HG03175 (cell line): Measurements from ENCODE around the gene ZNF236.

Experiments used
- ATAC-seq: cut with Tn5 transposase; IDR thresholded peaks from one replicate; pipeline ENCODE4 v1.9.1; 2021; ENCODE audit warnings: mild to moderate bottlenecking, moderate library complexity; ENCODE audit not compliant: unreplicated experiment

The ZNF236 gene

DNA sequence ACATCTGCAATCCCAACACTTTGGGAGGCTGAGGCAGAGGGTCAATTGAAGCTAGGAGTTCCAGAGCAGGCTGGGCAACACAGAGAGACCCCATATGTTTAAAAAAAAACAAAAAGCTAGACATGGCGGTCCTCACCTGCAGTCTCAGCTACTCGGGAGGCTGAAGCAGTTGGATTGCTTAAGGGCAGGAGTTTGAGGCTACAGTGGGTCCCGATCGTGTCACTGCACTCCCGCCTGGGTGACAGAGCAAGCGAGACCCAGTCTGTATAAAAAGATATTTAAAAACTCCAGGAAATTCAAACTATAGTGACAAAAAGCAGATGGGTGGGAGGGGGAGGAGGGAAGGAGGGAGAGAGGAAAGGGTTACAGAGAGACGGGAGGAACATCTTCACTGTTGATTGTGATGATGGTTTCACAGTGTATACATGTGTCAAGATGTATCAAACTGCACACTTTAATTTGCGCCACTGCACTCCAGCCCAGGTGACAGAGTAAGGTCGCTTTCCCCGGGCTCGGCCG, 942 bp upstream of the ZNF236 start:
- no peak for ATAC-seq

DNA sequence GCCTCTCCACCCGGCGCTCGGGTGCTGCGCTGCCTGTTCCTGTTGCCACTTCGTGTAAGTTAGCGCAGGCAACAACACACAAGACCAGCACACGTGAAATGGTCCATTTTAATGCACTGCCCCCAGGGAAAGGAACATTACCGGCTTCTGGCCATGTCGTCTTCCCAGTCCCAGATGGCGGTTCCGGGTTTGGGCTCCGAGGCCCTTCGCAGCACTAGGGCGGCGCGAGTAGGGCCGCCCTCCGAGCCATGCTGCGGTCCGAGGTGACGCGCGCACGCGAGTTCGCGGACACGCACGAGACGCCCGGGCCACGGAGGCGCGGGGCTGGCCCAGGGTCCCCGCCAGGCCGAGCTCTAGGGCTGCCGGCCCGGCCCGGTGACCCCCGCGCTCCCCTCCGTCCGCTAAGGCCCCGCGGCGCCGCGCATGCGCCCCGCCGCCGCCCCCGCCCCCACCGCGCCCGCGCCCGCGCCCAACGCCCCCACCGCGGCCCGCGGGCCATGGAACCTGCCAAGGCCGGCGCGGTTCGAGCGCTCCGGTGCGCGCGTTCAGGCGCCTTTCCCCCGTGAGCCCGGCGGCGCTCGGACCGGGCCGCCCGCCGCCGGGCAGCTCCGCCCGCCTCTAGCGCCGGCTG, 367 bp upstream of the ZNF236 start:
- peak; percentile 52 for ATAC-seq

DNA sequence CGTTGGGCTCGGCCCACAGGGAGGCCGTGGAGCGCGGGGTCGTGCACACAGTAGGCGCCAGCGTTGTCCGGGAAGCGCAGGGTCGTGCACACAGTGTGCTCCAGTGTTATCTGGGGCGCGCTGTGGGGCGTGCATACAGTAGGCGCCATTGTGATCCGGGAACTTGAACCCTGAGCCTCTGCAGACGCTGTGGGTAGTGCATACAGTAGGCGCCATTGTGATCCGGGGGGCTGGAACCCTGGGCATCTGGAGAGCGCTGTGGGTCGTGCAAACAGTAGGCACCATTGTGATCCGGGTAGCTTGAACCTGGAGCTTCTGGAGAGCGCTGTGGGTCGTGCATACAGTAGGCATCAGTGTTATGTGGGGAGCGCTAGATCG, 793 bp downstream of the ZNF236 start:
- no peak for ATAC-seq

DNA sequence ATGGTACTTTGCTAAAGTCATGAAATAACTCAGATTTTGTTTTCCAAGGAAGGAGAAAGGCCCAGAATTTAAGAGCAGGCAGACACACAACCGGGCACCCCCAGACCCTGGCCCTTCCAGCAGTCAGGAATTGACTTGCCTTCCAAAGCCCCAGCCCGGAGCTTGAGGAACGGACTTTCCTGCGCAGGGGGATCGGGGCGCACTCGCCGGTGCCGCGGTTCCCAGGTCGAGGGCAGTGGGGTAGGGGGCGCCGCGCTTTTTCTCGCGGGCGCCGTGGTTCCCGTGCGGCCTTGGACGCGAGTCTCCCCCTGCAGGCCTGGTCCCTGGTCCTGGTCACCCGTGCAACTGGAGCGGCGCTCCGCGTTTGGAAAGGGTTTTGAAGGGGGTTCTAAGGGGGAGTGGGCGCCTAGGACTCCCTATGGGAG, 1.2 kb downstream of the ZNF236 start:
- ATAC-seq: no peak

DNA sequence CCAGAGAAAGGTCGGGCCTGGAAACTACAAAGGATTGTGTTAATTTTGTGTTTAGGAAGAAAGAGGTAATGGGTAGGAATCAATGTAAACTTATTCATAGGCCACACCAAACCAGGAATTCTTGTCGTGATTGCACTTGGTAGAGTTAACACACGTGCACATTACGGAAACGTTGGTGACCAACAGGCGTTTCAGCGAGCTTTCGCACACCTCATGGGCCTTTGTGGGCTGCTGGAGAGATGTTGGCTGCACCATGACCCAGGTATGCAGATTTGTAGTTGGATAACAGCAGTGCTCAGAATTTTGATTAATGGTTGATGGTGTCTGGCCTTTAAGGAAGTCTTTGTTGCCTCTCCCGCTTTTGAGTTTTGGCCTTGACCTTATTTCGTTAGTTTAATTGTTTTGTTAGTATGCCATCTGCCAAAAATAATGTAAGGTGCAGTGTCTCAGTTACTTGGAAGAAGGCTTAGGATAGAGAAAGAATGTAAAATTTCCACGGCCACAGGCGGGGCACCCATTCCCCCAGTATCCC, 1.9 kb downstream of the ZNF236 start:
- ATAC-seq: no peak

DNA sequence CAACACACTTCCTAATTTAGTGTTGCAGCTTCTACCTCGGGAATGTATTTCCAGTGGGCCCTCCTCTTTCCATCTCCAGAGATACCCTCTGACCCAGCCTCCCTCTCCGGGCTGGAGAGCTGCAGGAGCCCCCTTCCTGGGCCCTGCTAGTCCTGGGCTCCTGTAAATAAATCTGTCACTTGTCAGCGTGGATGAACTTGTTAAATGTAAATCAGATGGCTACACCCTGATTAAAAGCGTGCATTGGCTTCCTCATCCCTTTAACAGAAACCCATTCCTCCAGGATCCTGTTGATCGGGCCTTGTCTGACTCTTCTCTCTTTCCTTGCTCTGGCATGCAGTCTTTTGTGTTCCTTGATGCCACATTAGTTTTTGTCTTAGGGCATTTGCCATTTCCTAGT, 2.4 kb downstream of the ZNF236 start:
- no peak for ATAC-seq

DNA sequence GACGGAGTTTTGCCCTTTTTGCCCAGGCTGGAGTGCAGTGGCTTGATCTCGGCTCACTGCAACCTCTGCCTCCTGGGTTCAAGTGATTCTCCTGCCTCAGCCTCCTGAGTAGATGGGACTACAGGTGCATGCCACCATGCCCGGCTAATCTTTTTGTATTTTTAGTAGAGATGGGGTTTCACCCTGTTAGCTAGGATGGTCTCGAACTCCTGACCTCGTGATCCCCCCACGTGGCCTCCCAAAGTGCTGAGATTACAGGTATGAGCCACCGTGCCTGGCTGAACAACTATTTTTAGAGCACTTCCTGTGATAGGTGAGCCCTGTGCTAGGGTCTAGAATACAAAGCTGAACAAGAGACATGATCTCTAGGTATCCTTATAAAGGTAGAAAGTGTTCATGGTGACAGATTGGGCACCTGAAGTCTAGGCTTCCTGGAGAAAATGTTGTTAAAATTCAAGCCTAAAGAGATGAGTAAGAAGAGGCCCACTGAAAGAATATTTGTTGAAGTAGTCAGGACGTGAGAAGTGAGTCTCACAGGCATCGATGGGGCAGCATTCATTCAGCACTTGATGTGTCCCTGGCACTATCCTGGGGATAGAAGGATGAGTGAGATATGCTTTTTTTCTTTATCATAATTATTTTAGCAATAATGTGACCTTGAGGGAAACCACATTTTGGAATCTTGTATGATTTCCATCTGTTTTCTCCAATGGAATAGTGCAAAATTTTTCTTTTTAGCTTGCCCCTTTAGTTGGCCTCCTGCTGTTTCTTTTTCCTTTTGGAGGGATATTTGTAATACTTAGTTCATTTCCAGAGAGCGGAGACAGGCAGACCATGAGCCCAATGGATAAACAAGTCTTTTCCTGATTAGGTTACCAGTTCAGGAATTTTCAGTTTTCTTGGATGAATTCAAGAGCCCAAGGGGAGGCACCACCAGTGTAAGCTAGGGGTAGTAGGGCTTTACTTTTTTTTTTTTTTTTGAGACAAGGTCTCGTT, 5.1 kb downstream of the ZNF236 start:
- no peak for ATAC-seq

DNA sequence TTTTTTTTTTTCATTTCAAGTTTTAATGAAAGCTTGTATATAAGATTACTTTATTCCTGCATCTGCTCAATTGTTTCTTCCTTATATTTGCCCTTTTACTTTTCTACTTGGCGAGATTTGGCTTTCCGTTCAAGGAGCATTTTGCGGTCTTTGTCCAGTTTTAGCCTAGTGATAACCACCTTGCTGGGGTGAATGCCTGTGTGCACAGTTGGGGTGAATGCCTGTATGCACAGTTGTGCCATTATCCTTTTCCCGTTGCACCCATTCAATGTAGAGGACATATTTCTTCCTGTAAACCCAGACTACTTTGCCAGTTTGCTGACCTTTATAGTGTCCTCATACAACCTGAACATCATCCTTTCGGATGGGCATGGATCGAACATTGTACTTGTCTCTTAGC, 12.0 kb downstream of the ZNF236 start:
- ATAC-seq: no peak

DNA sequence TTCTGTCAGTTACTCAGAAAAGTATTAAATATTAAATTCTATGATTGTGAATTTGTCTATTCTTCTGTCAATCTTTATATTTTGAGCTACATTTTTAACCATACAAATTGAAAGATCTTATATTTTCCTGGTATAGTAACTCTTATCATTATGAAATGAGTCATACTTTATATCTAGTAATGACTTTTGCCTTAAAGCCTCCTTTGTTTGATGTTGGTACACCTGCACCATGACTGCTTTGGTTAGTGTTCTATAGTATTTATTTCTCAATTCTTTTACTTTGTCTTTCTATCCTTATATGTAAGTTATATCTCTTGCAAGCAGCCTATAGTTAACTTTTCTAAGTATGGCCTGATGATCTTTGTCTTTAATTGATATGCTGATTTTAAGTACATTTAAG, 13.0 kb downstream of the ZNF236 start:
- ATAC-seq: no peak

DNA sequence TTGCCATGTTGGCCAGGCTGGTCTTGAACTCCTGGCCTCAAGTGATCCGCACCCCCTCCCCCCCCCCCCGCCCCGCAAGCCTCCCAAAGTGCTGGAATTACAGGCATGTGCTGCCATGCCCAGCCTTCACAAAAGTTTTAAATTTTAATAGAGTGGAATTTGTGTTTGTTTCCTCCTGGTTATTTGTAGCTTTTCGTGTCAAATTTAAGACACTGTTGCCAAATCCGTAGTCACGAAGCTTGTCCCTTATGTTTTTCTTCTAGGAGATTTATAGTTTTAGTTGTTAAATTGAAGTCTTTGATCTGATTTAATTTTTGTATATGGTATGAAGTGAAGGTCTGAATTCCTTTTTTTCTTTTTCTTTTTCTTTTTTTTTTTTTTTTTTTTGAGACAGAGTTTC, 14.7 kb downstream of the ZNF236 start:
- ATAC-seq: no peak

DNA sequence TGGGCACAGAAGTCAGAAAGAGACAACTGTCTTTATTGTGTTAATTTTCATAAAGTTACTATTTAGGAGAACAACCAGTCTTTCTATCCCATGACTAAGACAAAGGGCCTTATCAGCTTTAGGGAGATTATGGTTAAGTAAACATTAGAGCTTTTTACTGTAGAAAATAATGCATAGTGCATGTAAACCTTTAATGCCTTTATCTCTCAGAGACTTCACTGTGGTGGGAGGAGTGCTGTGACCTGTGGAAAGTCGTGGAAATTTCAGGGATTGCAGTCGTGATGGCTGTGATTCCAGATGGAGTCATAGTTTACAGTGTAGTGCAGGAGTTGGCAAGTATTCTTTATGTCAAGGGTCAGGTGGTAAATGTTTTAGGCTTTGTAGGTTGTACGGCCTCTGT, 15.8 kb downstream of the ZNF236 start:
- no peak for ATAC-seq

DNA sequence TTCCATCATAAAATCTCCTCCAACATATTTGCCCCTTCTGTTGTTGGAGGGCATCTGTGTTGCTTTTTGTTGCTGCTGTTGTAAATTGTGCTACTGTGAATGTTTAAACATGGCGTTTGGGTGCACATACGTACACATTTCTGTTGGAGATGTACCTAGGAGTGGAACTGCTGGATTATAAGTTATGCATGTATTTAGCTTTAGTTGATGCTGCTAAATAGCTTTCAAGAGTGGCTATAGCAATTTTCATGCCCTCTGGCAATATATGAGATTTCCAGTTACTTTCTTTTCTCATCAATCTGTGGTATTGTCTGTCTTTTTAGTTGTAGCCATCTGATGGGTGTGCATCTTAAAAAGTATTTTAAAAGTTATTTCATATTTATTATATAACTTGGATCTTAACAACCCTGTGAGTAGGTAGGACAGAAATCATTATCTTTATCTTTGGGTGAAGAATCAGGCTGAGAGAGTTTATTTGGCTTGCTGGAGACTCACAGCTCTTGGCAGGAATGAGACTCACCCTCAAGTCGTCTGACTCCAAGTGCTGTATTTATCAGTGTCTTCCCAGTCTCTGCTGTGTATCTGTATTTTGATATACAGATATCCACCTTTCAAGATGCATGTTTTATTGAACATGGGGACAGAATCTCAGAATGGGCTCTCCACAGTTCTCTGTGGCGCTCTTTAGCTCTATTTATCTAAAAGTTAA, 16.9 kb downstream of the ZNF236 start:
- no peak for ATAC-seq

DNA sequence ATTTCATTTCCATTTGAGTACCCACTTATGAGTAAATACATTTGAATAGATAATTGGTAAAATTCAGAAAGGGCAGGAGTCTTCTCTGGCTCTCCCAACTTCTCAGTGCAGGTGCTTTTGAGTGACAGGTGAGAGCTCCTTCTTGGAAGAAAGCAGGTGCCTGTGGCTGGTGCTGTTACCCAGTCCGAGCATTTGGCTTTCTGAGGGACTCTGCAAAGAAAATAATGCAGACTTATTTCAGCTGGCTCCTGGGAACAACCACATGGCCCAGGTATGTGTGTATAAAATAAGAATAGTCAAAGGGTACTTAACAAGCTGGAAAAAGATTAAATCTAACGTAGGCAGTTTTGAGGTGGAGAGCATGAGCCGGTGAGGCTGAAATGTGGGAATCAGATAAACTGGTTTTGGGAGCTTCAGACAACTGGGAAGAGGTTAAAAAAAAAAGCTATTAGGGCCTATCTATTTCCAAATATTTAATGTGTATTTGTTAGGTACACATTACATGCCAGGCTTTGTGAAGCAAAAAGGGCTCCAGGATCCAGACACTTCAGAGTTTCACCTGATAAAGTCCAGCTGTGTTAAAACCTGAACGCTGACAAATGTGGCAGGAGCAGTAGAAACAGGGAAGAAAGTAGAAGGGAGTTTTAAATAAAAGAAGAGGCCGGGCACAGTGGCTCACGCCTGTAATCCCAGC, 20.6 kb downstream of the ZNF236 start:
- no peak for ATAC-seq

DNA sequence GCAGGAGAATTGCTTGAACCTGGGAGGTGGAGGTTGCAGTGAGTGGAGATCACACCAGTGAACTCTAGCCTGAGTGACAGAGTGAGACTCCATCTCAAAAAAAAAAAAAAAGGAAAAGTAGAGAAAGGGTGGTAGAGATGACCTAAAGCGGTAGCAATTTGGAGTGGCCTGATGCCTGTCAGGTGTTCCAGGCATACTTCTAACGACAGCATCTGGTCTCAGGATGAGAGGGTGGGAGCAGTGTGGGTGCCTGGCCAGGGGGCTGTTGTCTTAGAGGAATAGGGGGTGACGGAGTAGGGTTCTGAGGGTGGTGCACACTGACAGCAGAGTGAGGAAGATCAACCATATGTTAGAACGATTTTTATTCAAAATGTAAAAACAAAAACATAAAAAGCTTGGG, 21.8 kb downstream of the ZNF236 start:
- no peak for ATAC-seq

DNA sequence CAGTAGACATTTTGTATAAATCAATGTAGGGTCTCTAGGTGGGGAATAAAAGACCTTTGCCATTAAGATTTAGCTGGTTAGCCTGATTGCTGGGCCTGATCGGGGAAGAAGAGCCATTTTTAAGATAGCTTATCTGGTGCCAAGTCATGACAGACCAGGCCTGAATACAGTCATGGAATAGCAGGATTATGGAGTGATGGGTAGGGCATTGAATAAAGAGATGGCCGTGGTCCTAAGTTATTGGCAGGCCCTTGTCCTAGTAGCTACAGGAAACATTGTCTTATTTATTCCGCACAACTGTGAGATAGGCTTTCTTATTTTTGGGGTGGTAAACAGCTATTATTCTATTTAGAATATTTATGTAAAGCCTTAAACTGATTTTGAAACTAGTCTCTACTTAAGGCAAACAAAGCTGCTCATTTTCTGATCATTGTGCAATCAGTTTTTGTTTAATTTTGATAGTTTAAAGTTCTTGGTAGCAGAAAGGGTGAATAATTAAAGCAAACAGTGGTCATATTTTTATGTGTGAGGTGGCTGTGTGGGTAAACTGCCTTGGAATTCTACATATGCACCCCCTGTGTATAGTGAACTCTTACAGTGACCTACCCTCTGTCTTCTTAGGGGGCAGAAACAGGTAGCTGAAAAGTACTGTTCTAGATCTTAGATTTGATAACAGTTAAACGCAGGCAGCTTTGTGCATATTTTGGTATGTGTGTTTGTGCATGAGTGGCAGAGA, 22.6 kb downstream of the ZNF236 start:
- no peak for ATAC-seq

DNA sequence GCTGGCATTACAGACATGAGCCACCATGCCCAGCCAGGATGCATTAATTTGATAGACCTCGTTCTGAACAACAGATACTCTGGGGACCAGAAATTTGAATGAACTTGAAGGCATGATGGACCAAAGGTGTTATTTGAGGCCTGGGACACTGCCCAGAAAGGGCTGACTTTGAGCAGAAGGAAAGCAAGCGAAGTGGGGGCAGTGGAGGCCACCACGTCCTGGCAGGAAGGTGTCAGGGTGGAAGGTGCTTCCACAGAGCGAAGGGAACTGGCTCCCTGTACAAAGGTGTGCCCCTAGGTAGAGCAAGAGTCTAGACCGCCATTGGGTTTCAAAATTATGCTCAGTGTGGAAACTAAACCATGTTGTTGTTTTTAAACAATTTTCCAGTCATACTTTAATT, 23.9 kb downstream of the ZNF236 start:
- no peak for ATAC-seq

DNA sequence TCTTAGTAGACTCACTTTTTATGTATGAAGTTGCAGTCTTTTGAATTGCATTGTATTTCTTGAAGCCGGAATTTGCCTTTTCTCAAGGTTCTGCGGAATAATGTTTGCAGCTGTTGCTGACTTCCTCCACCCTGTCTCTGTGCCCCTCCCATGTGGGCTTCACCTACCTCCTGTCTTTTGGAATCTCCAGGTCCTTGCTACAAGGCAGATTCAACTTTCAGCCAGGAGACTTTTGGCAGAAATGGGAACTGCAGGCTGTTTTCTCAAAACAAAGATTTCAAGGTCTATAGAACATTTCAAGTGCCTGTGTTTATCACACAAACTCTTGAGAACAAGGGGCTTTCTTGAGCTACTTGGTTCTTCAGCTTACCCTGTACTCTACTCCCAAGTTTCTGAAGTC, 25.6 kb downstream of the ZNF236 start:
- ATAC-seq: no peak

DNA sequence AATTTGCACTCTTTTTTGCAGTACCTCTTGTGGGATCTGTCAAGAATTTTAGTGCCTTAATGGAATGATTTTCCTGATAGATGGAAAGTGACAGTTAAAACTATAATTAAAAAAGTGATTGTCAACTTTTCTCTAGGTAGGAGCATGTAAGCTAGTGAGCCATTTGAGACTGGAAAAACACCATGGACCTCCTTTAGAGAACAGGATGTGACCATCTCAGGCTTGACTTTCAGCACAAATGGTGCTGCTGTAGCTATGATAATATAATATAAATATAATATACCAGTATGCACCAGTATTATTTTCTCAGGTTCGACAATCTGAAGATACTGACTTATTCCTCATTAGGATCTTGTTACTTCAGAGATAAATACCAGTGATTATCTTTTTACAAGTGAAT, 27.8 kb downstream of the ZNF236 start:
- ATAC-seq: no peak

DNA sequence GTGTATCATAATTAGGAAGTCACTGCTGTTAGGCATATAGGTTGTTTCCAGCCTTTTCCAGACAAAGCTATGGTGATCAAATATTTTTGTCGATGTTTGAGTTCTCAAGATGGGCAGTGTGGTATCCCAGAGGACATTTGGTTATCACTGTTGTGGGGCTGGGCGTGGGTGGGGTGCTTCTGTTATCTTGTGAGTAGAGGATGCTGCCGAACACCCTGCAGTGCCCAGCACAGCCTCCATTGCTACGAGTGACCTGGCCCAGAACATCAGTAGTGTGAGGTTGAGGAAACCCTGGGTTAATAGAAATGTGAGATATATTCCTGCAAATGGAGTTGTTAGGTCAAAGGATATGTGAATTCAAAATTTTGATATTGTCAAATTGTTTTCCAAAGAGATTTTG, 33.2 kb downstream of the ZNF236 start:
- ATAC-seq: no peak

DNA sequence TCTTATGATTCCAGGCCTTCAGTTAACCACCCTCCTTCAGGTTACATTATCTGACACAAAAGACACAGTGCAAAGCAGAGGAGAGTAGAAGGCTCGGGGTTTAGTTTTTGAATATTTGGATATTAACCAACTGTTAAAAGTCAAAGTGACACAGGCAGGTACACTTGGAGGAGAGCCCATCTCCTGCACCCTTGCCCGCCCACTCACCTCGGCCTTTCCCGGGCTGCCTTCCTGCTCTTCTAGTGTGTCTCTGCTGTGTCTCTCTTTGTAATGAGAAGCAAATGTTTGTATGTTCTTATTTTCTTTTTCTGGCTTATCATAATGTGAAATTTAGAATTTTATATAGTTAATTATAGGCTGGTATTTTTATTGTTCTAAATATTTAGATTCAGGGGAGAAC, 35.1 kb downstream of the ZNF236 start:
- ATAC-seq: no peak
